Skeletal muscle tissue (tissue), 4 donors: ENCODE results near the gene DLG2. TPM values are rescaled to one million over a fixed set of nuclear protein-coding genes. Genes with fewer than 3 reads are reported as not detected.

Source experiments
- H3K27ac ChIP-seq: one replicate; pipeline ENCODE4 v1.7.0; 2013; ENCODE audit warnings: mild to moderate bottlenecking, low read depth, low read length, inconsistent platforms
- H3K27me3 ChIP-seq, 3 donors: one replicate each; pipeline ENCODE4 v1.7.0; 2013; ENCODE audit warnings: low read length in 3 of 3; ENCODE audit not compliant: control insufficient read depth in 3 of 3, insufficient read depth in 3 of 3
- H3K36me3 ChIP-seq, 3 donors: one replicate each; pipeline ENCODE4 v1.7.0; 2013; ENCODE audit warnings: low read length in 3 of 3; ENCODE audit not compliant: control insufficient read depth in 3 of 3, insufficient read depth in 3 of 3
- H3K4me1 ChIP-seq, 3 donors: one replicate each; pipeline ENCODE4 v1.7.0; 2013; ENCODE audit warnings: low read length in 3 of 3, mild to moderate bottlenecking in 3 of 3; ENCODE audit not compliant: control insufficient read depth in 3 of 3, insufficient read depth in 3 of 3
- H3K4me3 ChIP-seq, 3 donors: one replicate each; pipeline ENCODE4 v1.7.0; 2013; ENCODE audit warnings: low read length in 3 of 3
- H3K9ac ChIP-seq, 3 donors: one replicate each; pipeline ENCODE4 v1.7.0; 2013; ENCODE audit warnings: low read length in 3 of 3, mild to moderate bottlenecking in 3 of 3, moderate library complexity in 2 of 3, low read depth in 1 of 3
- H3K9me3 ChIP-seq, 3 donors: one replicate each; pipeline ENCODE4 v1.7.0; 2013; ENCODE audit warnings: low read length in 3 of 3; ENCODE audit not compliant: control insufficient read depth in 3 of 3
- total RNA-seq: library from RNA; depleted of rRNA; stranded (reverse); fragments of >200 nt; gene quantifications from one replicate; pipeline ENCODE4 v1.2.3, GENCODE V29; 2014
- donor health status: Osteomylitis.

Gene DLG2
- total RNA-seq, 1 donor from 2014 or later, result 18.3 TPM

DNA sequence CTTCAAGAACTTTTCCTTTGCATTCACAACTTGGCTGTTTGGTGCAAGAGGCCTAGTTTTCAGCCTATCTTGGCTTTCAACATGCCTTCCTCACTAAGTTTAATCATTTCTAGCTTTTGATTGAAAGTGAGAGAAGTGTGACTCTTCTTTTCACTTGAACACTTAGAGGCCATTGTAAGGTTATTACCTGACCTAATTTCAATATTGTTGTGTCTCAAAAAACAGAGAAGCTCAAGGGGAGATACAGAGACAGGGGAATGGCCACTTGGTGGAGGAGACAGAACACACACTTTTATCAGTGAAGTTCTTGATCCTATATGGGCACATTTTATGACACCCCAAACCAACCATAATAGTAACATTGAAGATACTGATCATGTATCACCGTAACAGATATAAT lies 532.3 kb downstream of the DLG2 start:
- no peaks in the 10 kb centered on the region for H3K36me3 ChIP-seq
- no peaks in the 10 kb centered on the region for H3K9me3 ChIP-seq
- H3K27ac ChIP-seq, result no peak overlapping the region
- H3K9ac ChIP-seq, result no peak overlapping the region
- H3K4me3 ChIP-seq, result no peak overlapping the region
- H3K4me1 ChIP-seq, result no peaks in the 10 kb centered on the region
- no peaks in the 10 kb centered on the region for H3K27me3 ChIP-seq

DNA sequence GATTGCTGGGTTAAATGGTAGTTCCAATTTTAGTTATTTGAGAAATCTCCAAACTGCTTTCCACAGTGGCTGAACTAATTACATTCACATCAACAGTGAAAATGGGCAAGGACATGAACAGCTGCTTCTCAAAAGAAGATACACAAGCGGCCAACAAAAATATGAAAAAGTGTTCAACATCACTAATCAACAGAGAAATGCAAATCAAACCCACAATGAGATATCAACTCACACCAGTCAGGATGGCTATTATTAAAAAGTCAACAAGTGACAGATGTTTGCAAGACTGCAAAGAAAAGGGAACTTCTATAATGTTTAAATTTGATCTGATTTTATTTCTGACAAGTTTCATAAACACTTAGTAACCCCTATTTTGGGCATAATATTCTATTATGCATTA lies 537.5 kb downstream of the DLG2 start:
- H3K9me3 ChIP-seq, result no peaks in the 10 kb centered on the region
- no peaks in the 10 kb centered on the region for H3K4me1 ChIP-seq
- no peaks in the 10 kb centered on the region for H3K36me3 ChIP-seq
- no peak overlapping the region for H3K4me3 ChIP-seq
- no peak overlapping the region for H3K27ac ChIP-seq
- no peak overlapping the region for H3K9ac ChIP-seq
- no peaks in the 10 kb centered on the region for H3K27me3 ChIP-seq

DNA sequence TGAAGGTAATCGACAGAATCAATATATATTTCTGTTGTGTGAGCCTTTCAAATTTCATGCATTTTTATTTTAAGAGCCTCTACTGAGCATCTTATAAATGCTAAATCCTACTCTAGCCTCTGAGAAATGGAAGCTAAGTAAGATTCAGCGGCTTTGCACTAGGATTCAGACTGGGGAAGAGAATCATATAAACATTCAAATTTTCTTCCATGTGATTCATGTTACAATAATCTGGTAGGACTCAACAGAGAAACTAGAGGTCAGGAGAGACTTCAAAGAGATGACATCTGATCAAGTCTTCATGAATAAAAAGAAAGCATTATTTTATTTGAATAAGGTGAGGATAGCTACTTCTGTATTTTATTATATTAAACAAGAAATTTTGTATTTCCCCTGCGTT lies 538.9 kb downstream of the DLG2 start:
- Histone ChIP-seq H3K9ac (no peak overlapping the region), H3K4me1 (no peaks in the 10 kb centered on the region), H3K27me3 (no peaks in the 10 kb centered on the region), H3K9me3 (no peaks in the 10 kb centered on the region), H3K4me3 (no peak overlapping the region), H3K27ac (no peak overlapping the region), H3K36me3 (no peaks in the 10 kb centered on the region)

DNA sequence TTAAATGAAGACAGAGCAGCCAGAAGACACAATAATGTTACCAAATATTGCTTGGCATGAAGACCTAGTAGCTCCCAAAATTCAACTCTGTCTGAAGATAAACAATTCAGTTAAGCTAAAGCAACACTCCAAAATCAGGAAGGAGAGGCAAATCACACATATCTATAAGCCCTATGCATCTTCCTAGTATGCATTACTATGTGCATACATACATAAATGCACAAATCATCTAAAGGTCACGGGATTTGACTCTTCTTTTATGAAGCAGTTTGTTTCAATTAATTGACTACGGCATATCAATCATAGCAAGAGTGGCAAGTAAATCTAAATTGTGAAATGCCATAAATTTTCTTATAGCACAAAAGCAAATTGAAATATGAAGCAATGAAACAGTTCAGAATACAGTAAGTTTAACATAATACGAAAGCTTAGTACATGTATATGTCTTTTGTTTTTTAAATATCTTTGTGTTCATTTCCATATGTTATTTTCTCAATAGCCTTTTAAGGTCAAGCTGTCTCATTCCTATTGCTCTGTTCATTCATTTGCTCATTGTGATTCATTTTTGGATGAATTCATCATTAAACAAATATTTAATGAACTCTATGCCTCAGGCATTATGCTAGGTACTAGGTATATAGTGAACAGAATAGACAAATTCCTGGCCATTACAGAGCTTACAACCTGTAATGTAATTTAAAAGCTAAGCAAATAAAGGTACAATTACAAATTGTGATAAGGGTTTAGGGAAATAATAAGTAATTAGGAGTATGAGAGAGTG lies 540.5 kb downstream of the DLG2 start:
- Histone ChIP-seq H3K36me3 (no peaks in the 10 kb centered on the region), H3K4me1 (no peaks in the 10 kb centered on the region), H3K4me3 (no peak overlapping the region), H3K27ac (no peak overlapping the region), H3K27me3 (no peaks in the 10 kb centered on the region), H3K9ac (no peak overlapping the region), H3K9me3 (no peaks in the 10 kb centered on the region)

DNA sequence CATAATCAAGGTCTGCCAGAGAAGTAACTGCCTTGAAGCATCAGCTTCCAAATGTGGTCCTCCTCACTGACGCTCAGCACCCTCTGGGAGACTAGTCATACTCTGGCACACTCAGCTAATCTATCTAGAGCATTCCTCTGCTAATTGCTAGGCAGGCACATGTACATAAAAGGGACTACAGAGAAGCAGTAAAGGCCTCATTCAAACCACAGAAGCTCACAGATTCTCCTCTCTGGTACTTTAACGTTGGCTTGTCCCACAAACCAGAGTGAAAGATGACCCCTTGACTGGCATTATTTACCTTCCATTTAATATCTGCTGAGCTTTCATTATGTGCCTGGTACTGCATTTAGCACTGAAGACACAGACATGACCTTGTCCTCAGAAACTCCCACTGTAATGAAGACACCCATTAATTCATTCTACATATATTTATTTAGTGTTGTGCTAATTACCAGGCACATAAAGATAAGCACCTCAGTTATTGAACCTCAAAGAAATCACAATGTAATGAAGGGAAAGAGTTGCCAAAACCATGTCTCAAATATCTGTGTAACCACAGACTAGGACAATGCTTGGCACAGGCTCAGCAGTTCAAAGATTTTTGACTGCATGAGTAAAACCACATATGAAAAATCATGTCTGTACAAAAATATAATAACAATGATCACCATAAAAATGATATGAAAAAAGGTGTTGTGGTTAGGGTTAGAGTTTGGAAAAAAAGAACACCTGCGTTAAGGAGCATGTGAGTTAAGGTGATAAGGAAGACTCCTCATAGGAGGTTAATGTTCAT lies 550.4 kb downstream of the DLG2 start:
- Histone ChIP-seq H3K4me3 (no peak overlapping the region), H3K9me3 (no peaks in the 10 kb centered on the region), H3K9ac (no peak overlapping the region), H3K27ac (no peak overlapping the region), H3K4me1 (no peaks in the 10 kb centered on the region), H3K27me3 (no peaks in the 10 kb centered on the region), H3K36me3 (no peaks in the 10 kb centered on the region)

DNA sequence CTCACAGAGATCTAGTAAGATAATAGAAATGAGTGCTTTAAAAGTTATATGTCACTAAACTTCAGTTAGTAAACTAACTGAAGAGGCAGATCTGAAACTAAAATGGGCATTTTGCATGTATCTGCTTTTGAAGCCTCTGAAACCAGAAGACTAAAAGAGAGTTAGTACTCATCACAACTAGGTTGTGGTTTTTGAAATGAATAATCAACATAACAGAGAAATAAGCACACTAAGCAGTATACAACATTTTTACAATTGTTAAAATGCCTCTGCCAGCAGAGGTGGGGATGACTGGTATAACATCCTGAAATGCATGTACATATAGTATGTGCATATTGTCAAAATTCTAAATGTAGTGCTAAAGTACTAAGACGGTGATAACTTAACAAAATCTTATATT lies 564.5 kb downstream of the DLG2 start:
- H3K9ac ChIP-seq, result no peak overlapping the region
- H3K27ac ChIP-seq, result no peak overlapping the region
- H3K36me3 ChIP-seq, result no peaks in the 10 kb centered on the region
- H3K27me3 ChIP-seq, result no peaks in the 10 kb centered on the region
- no peak overlapping the region for H3K4me3 ChIP-seq
- H3K9me3 ChIP-seq, result no peaks in the 10 kb centered on the region
- H3K4me1 ChIP-seq, result no peaks in the 10 kb centered on the region

DNA sequence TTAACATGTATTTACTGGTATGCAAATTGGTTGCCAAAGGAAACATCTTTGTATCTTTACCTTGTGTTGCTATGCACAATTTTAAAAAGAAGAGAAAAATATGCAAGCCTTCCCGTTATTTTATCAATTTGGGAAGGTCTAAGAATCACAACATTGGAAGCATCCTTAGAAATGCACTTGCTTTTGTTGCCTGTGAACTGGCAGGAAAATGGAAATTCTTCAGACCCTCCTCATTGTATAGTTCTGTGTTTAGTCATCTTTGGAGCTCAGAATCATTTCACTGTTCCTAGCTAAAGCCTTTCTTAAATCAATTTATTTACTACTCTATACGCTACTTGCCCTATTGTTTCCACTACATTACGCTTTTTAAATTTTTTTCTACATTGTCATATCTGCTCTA lies 574.5 kb downstream of the DLG2 start:
- Histone ChIP-seq H3K9me3 (no peaks in the 10 kb centered on the region), H3K9ac (no peak overlapping the region), H3K27ac (no peak overlapping the region), H3K36me3 (no peaks in the 10 kb centered on the region), H3K27me3 (no peaks in the 10 kb centered on the region), H3K4me3 (no peak overlapping the region), H3K4me1 (no peaks in the 10 kb centered on the region)

DNA sequence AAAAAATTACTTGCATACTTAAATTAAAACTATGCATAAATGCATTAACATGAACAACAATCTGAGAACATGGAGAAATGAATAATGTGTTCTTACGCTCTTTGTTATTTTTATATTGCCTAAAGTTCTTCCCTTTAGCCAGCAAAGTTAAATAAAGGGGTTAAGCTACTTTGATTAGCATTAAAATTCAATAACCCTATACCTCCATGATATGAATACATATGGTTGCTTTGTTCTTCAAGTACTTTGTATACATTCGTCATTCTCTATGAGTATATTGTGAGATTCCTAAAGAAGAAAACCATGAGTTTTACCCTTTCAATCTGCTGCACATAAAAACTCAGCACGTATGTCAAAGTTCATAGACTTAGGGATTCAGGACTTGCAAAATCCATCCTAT lies 578.3 kb downstream of the DLG2 start:
- H3K4me3 ChIP-seq, result no peak overlapping the region
- H3K9ac ChIP-seq, result no peak overlapping the region
- H3K27me3 ChIP-seq, result no peaks in the 10 kb centered on the region
- H3K36me3 ChIP-seq, result no peaks in the 10 kb centered on the region
- H3K4me1 ChIP-seq, result no peaks in the 10 kb centered on the region
- H3K9me3 ChIP-seq, result no peaks in the 10 kb centered on the region
- H3K27ac ChIP-seq, result no peak overlapping the region

DNA sequence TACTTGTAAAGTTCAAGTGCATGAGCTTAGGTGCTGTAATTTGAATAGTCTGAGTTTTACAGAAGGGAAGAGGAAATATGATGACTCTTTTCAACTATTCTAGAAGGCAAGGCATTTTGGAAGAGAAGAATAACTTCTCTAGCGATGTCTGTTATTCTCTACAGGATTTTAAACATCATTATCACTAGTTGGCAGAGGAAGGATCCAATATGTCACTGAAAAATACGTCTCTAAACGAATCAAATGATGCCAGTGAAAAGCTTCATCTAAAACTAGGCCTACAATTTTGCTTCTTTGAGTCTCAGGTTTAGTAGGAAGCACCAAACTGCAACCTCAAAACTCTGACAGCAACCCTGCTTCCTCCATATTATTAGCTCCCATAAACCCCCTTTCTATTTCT lies 581.4 kb downstream of the DLG2 start:
- Histone ChIP-seq H3K4me3 (no peak overlapping the region), H3K4me1 (no peaks in the 10 kb centered on the region), H3K36me3 (no peaks in the 10 kb centered on the region)

DNA sequence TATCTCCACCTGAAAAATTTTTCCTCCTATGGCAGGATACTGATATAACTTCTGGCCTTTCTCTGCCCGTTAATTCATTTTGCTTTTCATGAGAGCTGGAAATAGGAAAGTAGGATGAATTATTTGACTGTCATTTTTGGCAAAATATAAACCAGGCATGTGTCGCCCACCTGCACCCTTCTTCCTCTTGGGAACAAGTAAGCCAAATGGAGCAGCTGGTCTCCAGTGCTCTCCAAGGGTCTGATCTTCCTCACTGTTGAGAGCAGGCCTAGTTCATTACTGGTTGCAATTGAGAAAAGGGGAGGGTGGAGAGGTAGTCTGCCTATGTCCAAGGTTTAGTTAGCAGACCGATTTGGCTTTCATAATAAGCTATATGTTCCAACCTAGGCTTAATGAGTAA lies 582.2 kb downstream of the DLG2 start:
- no peak overlapping the region for H3K4me3 ChIP-seq
- H3K36me3 ChIP-seq, result no peaks in the 10 kb centered on the region
- H3K9me3 ChIP-seq, result no peaks in the 10 kb centered on the region
- H3K9ac ChIP-seq, result no peak overlapping the region
- no peaks in the 10 kb centered on the region for H3K4me1 ChIP-seq
- no peaks in the 10 kb centered on the region for H3K27me3 ChIP-seq
- H3K27ac ChIP-seq, result no peak overlapping the region

More for the DNA sequence above, 581.4 kb downstream of the DLG2 start:
- H3K9me3 ChIP-seq, result no peaks in the 10 kb centered on the region
- no peak overlapping the region for H3K27ac ChIP-seq
- no peak overlapping the region for H3K9ac ChIP-seq
- no peaks in the 10 kb centered on the region for H3K27me3 ChIP-seq
